OCI-LY1 (cell line): Measurements from ENCODE around the gene CARD16.

Experiments used
- H2AFZ ChIP-seq: fragments of 200-600 bp; sonication (generic), shearing (Covaris generic); 2 replicates; pipeline ENCODE4 v1.6.0; 2014; ENCODE audit warnings: antibody characterized with exemption, mild to moderate bottlenecking, low read length
- H3F3A ChIP-seq: fragments of 200-600 bp; sonication (generic), shearing (Covaris generic); 2 replicates; pipeline ENCODE4 v1.6.0; 2014; ENCODE audit warnings: mild to moderate bottlenecking, antibody characterized with exemption, low read length, moderate library complexity; ENCODE audit not compliant: insufficient read depth
- H3K27ac ChIP-seq: fragments of 200-600 bp; sonication (generic); 2 replicates; pipeline ENCODE4 v1.5.1; 2014; ENCODE audit warnings: low read length, mixed run types, mild to moderate bottlenecking, low read depth; ENCODE audit not compliant: poor library complexity, severe bottlenecking
- H3K27me3 ChIP-seq: fragments of 200-600 bp; sonication (generic); 2 replicates; pipeline ENCODE4 v1.6.0; 2014; ENCODE audit warnings: antibody characterized with exemption, mild to moderate bottlenecking, low read length, moderate library complexity; ENCODE audit not compliant: insufficient read depth
- H3K36me3 ChIP-seq: fragments of 200-600 bp; sonication (generic); 2 replicates; pipeline ENCODE4 v1.6.1; 2014; ENCODE audit warnings: mild to moderate bottlenecking, antibody characterized with exemption, low read length, moderate library complexity, mixed read lengths; ENCODE audit not compliant: insufficient read depth
- H3K4me1 ChIP-seq: fragments of 200-600 bp; sonication (generic); 2 replicates; pipeline ENCODE4 v1.5.1; 2014; ENCODE audit warnings: mild to moderate bottlenecking, low read length, moderate library complexity; ENCODE audit not compliant: insufficient read depth, severe bottlenecking
- H3K4me2 ChIP-seq: fragments of 200-600 bp; sonication (generic), shearing (Covaris generic); 2 replicates; pipeline ENCODE4 v1.6.1; 2014; ENCODE audit warnings: low read length
- H3K4me3 ChIP-seq: fragments of 200-600 bp; sonication (generic); 2 replicates; pipeline ENCODE4 v1.5.1; 2014; ENCODE audit warnings: low read length, low read depth, mild to moderate bottlenecking, mixed read lengths; ENCODE audit not compliant: poor library complexity, severe bottlenecking
- H3K79me2 ChIP-seq: fragments of 200-600 bp; shearing (Covaris generic); 2 replicates; pipeline ENCODE4 v1.6.1; 2016; ENCODE audit warnings: mixed run types, low read length, mixed read lengths; ENCODE audit not compliant: insufficient read depth
- H3K9ac ChIP-seq: fragments of 200-600 bp; sonication (generic), shearing (Covaris generic); 2 replicates; pipeline ENCODE4 v1.6.1; 2014; ENCODE audit warnings: mild to moderate bottlenecking, low read length, mixed read lengths
- H3K9me2 ChIP-seq: fragments of 200-600 bp; sonication (generic), shearing (Covaris generic); 2 replicates; pipeline ENCODE4 v1.6.1; 2014; ENCODE audit warnings: low read depth, mild to moderate bottlenecking, low read length, mixed read lengths
- H3K9me3 ChIP-seq: fragments of 200-600 bp; shearing (Covaris generic); 2 replicates; pipeline ENCODE4 v1.6.1; 2014; ENCODE audit warnings: low read length, mixed read lengths
- H4K20me1 ChIP-seq: fragments of 200-600 bp; sonication (generic), shearing (Covaris generic); 2 replicates; pipeline ENCODE4 v1.6.0; 2016; ENCODE audit warnings: mild to moderate bottlenecking, low read length; ENCODE audit not compliant: insufficient read depth
- CTCF ChIP-seq: fragments of 200-600 bp; sonication (generic), shearing (Covaris generic); IDR thresholded peaks from 2 replicates; pipeline ENCODE4 v1.5.1; 2017; ENCODE audit warnings: mild to moderate bottlenecking, antibody characterized with exemption, low read length, moderate library complexity, mixed read lengths
- EZH2 ChIP-seq: fragments of 200-600 bp; sonication (generic), shearing (Covaris generic); IDR thresholded peaks from 2 replicates; pipeline ENCODE4 v1.8.0; 2017; ENCODE audit warnings: borderline replicate concordance, mixed run types, mild to moderate bottlenecking, antibody characterized with exemption, low read length, moderate library complexity, mixed read lengths

The CARD16 gene

GRCh38 chr11:104991994-104992393 is 53.1 kb downstream of the CARD16 start:
- Histone ChIP-seq H3K9ac (no peak overlapping the region), H3K9me3 (no peaks in the 10 kb centered on the region), H3K27me3 (no peaks in the 10 kb centered on the region), H3K4me2 (no peak overlapping the region), H3K4me1 (no peaks in the 10 kb centered on the region), H3K36me3 (no peaks in the 10 kb centered on the region), H2AFZ (no peak overlapping the region), H3K4me3 (no peak overlapping the region), H3K79me2 (no peaks in the 10 kb centered on the region), H3K27ac (no peak overlapping the region), H3K9me2 (no peaks in the 10 kb centered on the region), H4K20me1 (no peaks in the 10 kb centered on the region), H3F3A (no peaks in the 10 kb centered on the region)
- no peak for TF ChIP-seq CTCF
- TF ChIP-seq EZH2: no peak
